OCI-LY1 (cell line): ENCODE results near the gene CD4.
A peak's percentile ranks its signal among the peaks of the same experiment; 100 is the strongest.

Source experiments
- H2AFZ ChIP-seq: fragments of 200-600 bp; sonication (generic), shearing (Covaris generic); 2 replicates; pipeline ENCODE4 v1.6.0; 2014; ENCODE audit warnings: antibody characterized with exemption, mild to moderate bottlenecking, low read length
- H3F3A ChIP-seq: fragments of 200-600 bp; sonication (generic), shearing (Covaris generic); 2 replicates; pipeline ENCODE4 v1.6.0; 2014; ENCODE audit warnings: mild to moderate bottlenecking, antibody characterized with exemption, low read length, moderate library complexity; ENCODE audit not compliant: insufficient read depth
- H3K27ac ChIP-seq: fragments of 200-600 bp; sonication (generic); 2 replicates; pipeline ENCODE4 v1.5.1; 2014; ENCODE audit warnings: low read length, mixed run types, mild to moderate bottlenecking, low read depth; ENCODE audit not compliant: poor library complexity, severe bottlenecking
- H3K27me3 ChIP-seq: fragments of 200-600 bp; sonication (generic); 2 replicates; pipeline ENCODE4 v1.6.0; 2014; ENCODE audit warnings: antibody characterized with exemption, mild to moderate bottlenecking, low read length, moderate library complexity; ENCODE audit not compliant: insufficient read depth
- H3K36me3 ChIP-seq: fragments of 200-600 bp; sonication (generic); 2 replicates; pipeline ENCODE4 v1.6.1; 2014; ENCODE audit warnings: mild to moderate bottlenecking, antibody characterized with exemption, low read length, moderate library complexity, mixed read lengths; ENCODE audit not compliant: insufficient read depth
- H3K4me1 ChIP-seq: fragments of 200-600 bp; sonication (generic); 2 replicates; pipeline ENCODE4 v1.5.1; 2014; ENCODE audit warnings: mild to moderate bottlenecking, low read length, moderate library complexity; ENCODE audit not compliant: insufficient read depth, severe bottlenecking
- H3K4me2 ChIP-seq: fragments of 200-600 bp; sonication (generic), shearing (Covaris generic); 2 replicates; pipeline ENCODE4 v1.6.1; 2014; ENCODE audit warnings: low read length
- H3K4me3 ChIP-seq: fragments of 200-600 bp; sonication (generic); 2 replicates; pipeline ENCODE4 v1.5.1; 2014; ENCODE audit warnings: low read length, low read depth, mild to moderate bottlenecking, mixed read lengths; ENCODE audit not compliant: poor library complexity, severe bottlenecking
- H3K79me2 ChIP-seq: fragments of 200-600 bp; shearing (Covaris generic); 2 replicates; pipeline ENCODE4 v1.6.1; 2016; ENCODE audit warnings: mixed run types, low read length, mixed read lengths; ENCODE audit not compliant: insufficient read depth
- H3K9ac ChIP-seq: fragments of 200-600 bp; sonication (generic), shearing (Covaris generic); 2 replicates; pipeline ENCODE4 v1.6.1; 2014; ENCODE audit warnings: mild to moderate bottlenecking, low read length, mixed read lengths
- H3K9me2 ChIP-seq: fragments of 200-600 bp; sonication (generic), shearing (Covaris generic); 2 replicates; pipeline ENCODE4 v1.6.1; 2014; ENCODE audit warnings: low read depth, mild to moderate bottlenecking, low read length, mixed read lengths
- H3K9me3 ChIP-seq: fragments of 200-600 bp; shearing (Covaris generic); 2 replicates; pipeline ENCODE4 v1.6.1; 2014; ENCODE audit warnings: low read length, mixed read lengths
- H4K20me1 ChIP-seq: fragments of 200-600 bp; sonication (generic), shearing (Covaris generic); 2 replicates; pipeline ENCODE4 v1.6.0; 2016; ENCODE audit warnings: mild to moderate bottlenecking, low read length; ENCODE audit not compliant: insufficient read depth
- CTCF ChIP-seq: fragments of 200-600 bp; sonication (generic), shearing (Covaris generic); IDR thresholded peaks from 2 replicates; pipeline ENCODE4 v1.5.1; 2017; ENCODE audit warnings: mild to moderate bottlenecking, antibody characterized with exemption, low read length, moderate library complexity, mixed read lengths
- EZH2 ChIP-seq: fragments of 200-600 bp; sonication (generic), shearing (Covaris generic); IDR thresholded peaks from 2 replicates; pipeline ENCODE4 v1.8.0; 2017; ENCODE audit warnings: borderline replicate concordance, mixed run types, mild to moderate bottlenecking, antibody characterized with exemption, low read length, moderate library complexity, mixed read lengths

CD4 gene

GRCh38 chr12:6866920-6867412 lies 77.6 kb downstream of the CD4 start:
- peaks cover 8% of the 10 kb centered on the region for H3K79me2 ChIP-seq
- no peaks in the 10 kb centered on the region for H3K9me2 ChIP-seq
- H2AFZ ChIP-seq: no peak overlapping the region
- peak overlapping the region; percentile 91 for H3K4me3 ChIP-seq
- H3K27ac ChIP-seq: peak overlapping the region; percentile 70
- peak overlapping the region; percentile 60; the same call in 1 of the 2 replicates for H3K9ac ChIP-seq
- H3K27me3 ChIP-seq: no peaks in the 10 kb centered on the region
- TF ChIP-seq CTCF (no peak), EZH2 (no peak)
- peaks cover 46% of the 10 kb centered on the region for H3K4me1 ChIP-seq
- H3K36me3 ChIP-seq: peaks cover 82% of the 10 kb centered on the region
- no peaks in the 10 kb centered on the region for H3K9me3 ChIP-seq
- peaks cover 12% of the 10 kb centered on the region for H3F3A ChIP-seq
- H3K4me2 ChIP-seq: peak overlapping the region; percentile 99
- H4K20me1 ChIP-seq: peaks cover 3% of the 10 kb centered on the region; the same call in 1 of the 2 replicates

GRCh38 chr12:6867413-6868210 lies 78.3 kb downstream of the CD4 start, which contains the start of gene TPI1:
TSS of gene TPI1 (plus strand) at chr12:6867531. CDS start at chr12:6867567, 36 bp downstream.
- H3K9ac ChIP-seq: peak within 1 kb of the TSS; percentile 99
- H3K9me3 ChIP-seq: no peaks in the 10 kb centered on the region
- H3K27ac ChIP-seq: peak within 1 kb of the TSS; percentile 76
- H3K9me2 ChIP-seq: no peaks in the 10 kb centered on the region
- H2AFZ ChIP-seq: no peak within 1 kb of the TSS
- H3K79me2 ChIP-seq: peaks cover 8% of the 10 kb centered on the region
- peak within 1 kb of the TSS; percentile 99 for H3K4me2 ChIP-seq
- no peak for TF ChIP-seq EZH2
- no peak for TF ChIP-seq CTCF
- H3K4me3 ChIP-seq: peak within 1 kb of the TSS; percentile 91
- peaks cover 52% of the 10 kb centered on the region for H3K4me1 ChIP-seq
- peaks cover 3% of the 10 kb centered on the region; the same call in 1 of the 2 replicates for H4K20me1 ChIP-seq
- H3K36me3 ChIP-seq: peaks cover 79% of the 10 kb centered on the region
- peaks cover 13% of the 10 kb centered on the region for H3F3A ChIP-seq
- no peaks in the 10 kb centered on the region for H3K27me3 ChIP-seq

GRCh38 chr12:6868211-6869048 lies 79.1 kb downstream of the CD4 start:
- no peak overlapping the region for H2AFZ ChIP-seq

More at GRCh38 chr12:6868211-6869048, 79.1 kb downstream of the CD4 start:
- H3F3A ChIP-seq: peaks cover 13% of the 10 kb centered on the region
- TF ChIP-seq CTCF: peak; percentile 48
- TF ChIP-seq EZH2: no peak
- H4K20me1 ChIP-seq: peaks cover 3% of the 10 kb centered on the region; the same call in 1 of the 2 replicates
- peak overlapping the region; percentile 99 for H3K9ac ChIP-seq
- H3K27ac ChIP-seq: peak overlapping the region; percentile 76
- H3K4me3 ChIP-seq: peak overlapping the region; percentile 91
- H3K4me1 ChIP-seq: peaks cover 56% of the 10 kb centered on the region
- H3K79me2 ChIP-seq: peaks cover 8% of the 10 kb centered on the region
- no peaks in the 10 kb centered on the region for H3K27me3 ChIP-seq
- H3K4me2 ChIP-seq: peak overlapping the region; percentile 99
- peaks cover 71% of the 10 kb centered on the region for H3K36me3 ChIP-seq
- no peaks in the 10 kb centered on the region for H3K9me3 ChIP-seq
- no peaks in the 10 kb centered on the region for H3K9me2 ChIP-seq
